HepG2 (cell line): ENCODE data around the gene CHPF. TPM values are rescaled to one million over a fixed set of nuclear protein-coding genes. Genes with fewer than 3 reads are reported as not detected.
A peak's percentile ranks its signal among the peaks of the same experiment; 100 is the strongest.

Experiments used
- CENPT ChIP-seq: sonication (generic); formaldehyde crosslinking; IDR thresholded peaks from 2 replicates; pipeline ENCODE4 v1.8.0; 2022; ENCODE audit warnings: low read depth, mild to moderate bottlenecking, moderate library complexity, missing genetic modification reagents
- KDM5A ChIP-seq: fragments of 200-600 bp; sonication (generic); IDR thresholded peaks from 2 replicates; pipeline ENCODE4 v1.7.0; 2018; ENCODE audit warnings: antibody characterized with exemption, mild to moderate bottlenecking, low read length, borderline replicate concordance
- KMT2B ChIP-seq: IDR thresholded peaks from 2 replicates; pipeline ENCODE4 v1.6.1; 2016; ENCODE audit warnings: missing genetic modification reagents, missing compliant biosample characterization
- MXD4 ChIP-seq: IDR thresholded peaks from 2 replicates; pipeline ENCODE4 v1.6.1; 2016; ENCODE audit warnings: mild to moderate bottlenecking, missing biosample characterization, missing genetic modification reagents
- NKX3-1 ChIP-seq: sonication (generic); formaldehyde crosslinking; IDR thresholded peaks from 2 replicates; pipeline ENCODE4 v1.5.0; 2020; ENCODE audit warnings: missing genetic modification reagents
- PAWR ChIP-seq: sonication (generic); formaldehyde crosslinking; IDR thresholded peaks from 2 replicates; pipeline ENCODE4 v1.4.0; 2020; ENCODE audit warnings: missing genetic modification reagents, mild to moderate bottlenecking, borderline replicate concordance
- RBAK ChIP-seq: sonication (generic); formaldehyde crosslinking; IDR thresholded peaks from 2 replicates; pipeline ENCODE4 v1.5.1; 2020; ENCODE audit warnings: mild to moderate bottlenecking, missing genetic modification reagents
- RORA ChIP-seq: sonication (generic); formaldehyde crosslinking; IDR thresholded peaks from 2 replicates; pipeline ENCODE4 v1.5.0; 2020; ENCODE audit warnings: mild to moderate bottlenecking, missing genetic modification reagents, moderate library complexity
- SKIL ChIP-seq: sonication (generic); formaldehyde crosslinking; IDR thresholded peaks from 2 replicates; pipeline ENCODE4 v1.8.0; 2022; ENCODE audit warnings: missing genetic modification reagents, mild to moderate bottlenecking, moderate library complexity, borderline replicate concordance
- TEAD2 ChIP-seq: sonication (generic); formaldehyde crosslinking; IDR thresholded peaks from 2 replicates; pipeline ENCODE4 v1.9.0; 2021; ENCODE audit warnings: missing genetic modification reagents
- TOPORS ChIP-seq: sonication (generic); formaldehyde crosslinking; IDR thresholded peaks from 2 replicates; pipeline ENCODE4 v1.8.0; 2023; ENCODE audit warnings: mild to moderate bottlenecking, missing genetic modification reagents
- YEATS2 ChIP-seq: sonication (generic); formaldehyde crosslinking; IDR thresholded peaks from 2 replicates; pipeline ENCODE4 v1.4.0; 2020; ENCODE audit warnings: missing genetic modification reagents, borderline replicate concordance
- ZFP1 ChIP-seq: IDR thresholded peaks from 2 replicates; pipeline ENCODE4 v1.6.1; 2016
- ZNF124 ChIP-seq: sonication (generic); formaldehyde crosslinking; IDR thresholded peaks from 2 replicates; pipeline ENCODE4 v1.4.0; 2020; ENCODE audit warnings: missing genetic modification reagents
- ZNF276 ChIP-seq: sonication (generic); formaldehyde crosslinking; IDR thresholded peaks from 2 replicates; pipeline ENCODE4 v1.4.0; 2020; ENCODE audit warnings: mild to moderate bottlenecking, low read depth, missing genetic modification reagents
- ZNF414 ChIP-seq: sonication (generic); formaldehyde crosslinking; IDR thresholded peaks from 2 replicates; pipeline ENCODE4 v1.5.0; 2020; ENCODE audit warnings: missing genetic modification reagents
- ZNF503 ChIP-seq: sonication (generic); formaldehyde crosslinking; IDR thresholded peaks from 2 replicates; pipeline ENCODE4 v1.4.0; 2020; ENCODE audit warnings: missing genetic modification reagents
- ZNF737 ChIP-seq: sonication (generic); formaldehyde crosslinking; IDR thresholded peaks from 2 replicates; pipeline ENCODE4 v1.5.0; 2020; ENCODE audit warnings: missing genetic modification reagents, mild to moderate bottlenecking, borderline replicate concordance
- ZSCAN12 ChIP-seq: sonication (generic); formaldehyde crosslinking; IDR thresholded peaks from 2 replicates; pipeline ENCODE4 v1.9.0; 2021; ENCODE audit warnings: mild to moderate bottlenecking, missing genetic modification reagents
- ZSCAN20 ChIP-seq: sonication (generic); formaldehyde crosslinking; IDR thresholded peaks from 2 replicates; pipeline ENCODE4 v1.4.0; 2020; ENCODE audit warnings: missing genetic modification reagents, mild to moderate bottlenecking, borderline replicate concordance
- ZSCAN5A ChIP-seq: sonication (generic); formaldehyde crosslinking; IDR thresholded peaks from 2 replicates; pipeline ENCODE4 v1.8.0; 2022; ENCODE audit warnings: mild to moderate bottlenecking, missing genetic modification reagents, borderline replicate concordance
- polyA plus RNA-seq, 8 experiments: library from polyadenylated mRNA; depleted of rRNA in 3 of 8; stranded (reverse) in 7 of 8; unstranded in 1 of 8; fragments of >200 nt; fragmentation: Illumina TruSeq in 4 of 8; extraction: Trizol in 4 of 8; gene quantifications; 2 replicates each; pipeline versions ENCODE4 v1.2.1 to v1.2.3, GENCODE V29; 2011 to 2016; ENCODE audit warnings: low read depth in 4 of 8, missing spikeins in 1 of 8, mixed read lengths in 1 of 8; ENCODE audit not compliant: insufficient read depth in 1 of 8
- total RNA-seq, 5 experiments: library from RNA; depleted of rRNA; stranded (reverse); fragments of >200 nt; fragmentation: Illumina TruSeq; extraction: Trizol; gene quantifications; 2 replicates each; pipeline ENCODE4 v1.2.3, GENCODE V29; 2016; ENCODE audit warnings: low read depth in 1 of 5

The CHPF gene
- total and polyA plus RNA-seq, 2 of the 13 experiments (the other 11 are each of a cell fraction or from before 2014, with no cell fraction given): 79.6 to 111 TPM

GRCh38 chr2:219576505-219577388 is 33.1 kb upstream of the CHPF start (continued):
- peak; percentile 67; the same call in 1 of the 2 replicates for TF ChIP-seq ZSCAN5A
- TF ChIP-seq TOPORS (CRISPR knock-in tag): peak; percentile 69; the same call in 1 of the 2 replicates
- TF ChIP-seq KMT2B (CRISPR knock-in tag): peak; percentile 59; the same call in 1 of the 2 replicates
- TF ChIP-seq ZSCAN20 (CRISPR knock-in tag): peak; percentile 93
- TF ChIP-seq ZNF414: peak; percentile 52; the same call in 1 of the 2 replicates
- no peak for TF ChIP-seq ZNF737 (CRISPR knock-in tag)
- TF ChIP-seq ZSCAN12 (CRISPR knock-in tag): no peak
- peak; percentile 53; the same call in 1 of the 2 replicates for TF ChIP-seq ZFP1 (CRISPR knock-in tag)
- peak; percentile 76 for TF ChIP-seq ZNF276 (CRISPR knock-in tag)
- peak; percentile 94 for TF ChIP-seq SKIL (CRISPR knock-in tag)
- TF ChIP-seq NKX3-1: no peak
- TF ChIP-seq MXD4 (CRISPR knock-in tag): peak; percentile 92
- TF ChIP-seq ZNF124 (CRISPR knock-in tag): peak; percentile 97; the same call in 1 of the 2 replicates
- TF ChIP-seq RBAK (CRISPR knock-in tag): peak; percentile 78; the same call in 1 of the 2 replicates
- no peak; the same call in 1 of the 2 replicates for TF ChIP-seq KDM5A
- TF ChIP-seq ZNF503 (CRISPR knock-in tag): peak; percentile 94
- TF ChIP-seq YEATS2 (CRISPR knock-in tag): peak; percentile 70; the same call in 1 of the 2 replicates
- peak; percentile 89 for TF ChIP-seq CENPT (CRISPR knock-in tag)
- no peak for TF ChIP-seq RORA
- TF ChIP-seq PAWR (CRISPR knock-in tag): peak; percentile 72; the same call in 1 of the 2 replicates
- no peak for TF ChIP-seq TEAD2 (CRISPR knock-in tag)
